ENCODE results near the gene PEX16.
"Not testable (repeated sequence)": the region's sequence is repeated elsewhere in the genome, so short reads cannot be mapped to it uniquely, and the experiment has no call there.

- not testable (repeated sequence) for TF ChIP-seq POLR2A (IDR thresholded peaks at IDR 0.05; ENCODE audit: borderline replicate concordance, extremely low read depth, insufficient read depth, insufficient read length); POLR2AphosphoS5 (IDR thresholded peaks at IDR 0.05; ENCODE audit: low read depth, low read length); SIN3A (IDR thresholded peaks at IDR 0.05; ENCODE audit: low read depth); EZH2 (IDR thresholded peaks at IDR 0.05); CBX3 (IDR thresholded peaks at IDR 0.05; ENCODE audit: low read depth); CEBPB (IDR thresholded peaks at IDR 0.05; ENCODE audit: low read depth); JUND (IDR thresholded peaks at IDR 0.05); ELF1 (IDR thresholded peaks at IDR 0.05; ENCODE audit: borderline replicate concordance, low read depth); RAD21 (IDR thresholded peaks at IDR 0.05; ENCODE audit: low read depth)
- TF ChIP-seq, protein P1, sequence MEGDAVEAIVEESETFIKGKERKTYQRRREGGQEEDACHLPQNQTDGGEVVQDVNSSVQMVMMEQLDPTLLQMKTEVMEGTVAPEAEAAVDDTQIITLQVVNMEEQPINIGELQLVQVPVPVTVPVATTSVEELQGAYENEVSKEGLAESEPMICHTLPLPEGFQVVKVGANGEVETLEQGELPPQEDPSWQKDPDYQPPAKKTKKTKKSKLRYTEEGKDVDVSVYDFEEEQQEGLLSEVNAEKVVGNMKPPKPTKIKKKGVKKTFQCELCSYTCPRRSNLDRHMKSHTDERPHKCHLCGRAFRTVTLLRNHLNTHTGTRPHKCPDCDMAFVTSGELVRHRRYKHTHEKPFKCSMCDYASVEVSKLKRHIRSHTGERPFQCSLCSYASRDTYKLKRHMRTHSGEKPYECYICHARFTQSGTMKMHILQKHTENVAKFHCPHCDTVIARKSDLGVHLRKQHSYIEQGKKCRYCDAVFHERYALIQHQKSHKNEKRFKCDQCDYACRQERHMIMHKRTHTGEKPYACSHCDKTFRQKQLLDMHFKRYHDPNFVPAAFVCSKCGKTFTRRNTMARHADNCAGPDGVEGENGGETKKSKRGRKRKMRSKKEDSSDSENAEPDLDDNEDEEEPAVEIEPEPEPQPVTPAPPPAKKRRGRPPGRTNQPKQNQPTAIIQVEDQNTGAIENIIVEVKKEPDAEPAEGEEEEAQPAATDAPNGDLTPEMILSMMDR (IDR thresholded peaks at IDR 0.05 in 2 of 3, conservative IDR thresholded peaks at IDR 0.05 in 1 of 3; ENCODE audit: borderline replicate concordance in 1 of 3, insufficient read depth in 1 of 3, low read depth in 2 of 3, low read length in 2 of 3): not testable (repeated sequence)
- TF ChIP-seq, protein P2, sequence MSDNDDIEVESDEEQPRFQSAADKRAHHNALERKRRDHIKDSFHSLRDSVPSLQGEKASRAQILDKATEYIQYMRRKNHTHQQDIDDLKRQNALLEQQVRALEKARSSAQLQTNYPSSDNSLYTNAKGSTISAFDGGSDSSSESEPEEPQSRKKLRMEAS (IDR thresholded peaks at IDR 0.05): not testable (repeated sequence)
Measured at GRCh38 chr11:45905576-45905975, 12.1 kb downstream of the PEX16 start.
